ENCODE results near the gene DARS1. TPM values are rescaled to one million over a fixed set of nuclear protein-coding genes. Genes with fewer than 3 reads are reported as not detected.
"Not testable (repeated sequence)": the region's sequence is repeated elsewhere in the genome, so short reads cannot be mapped to it uniquely, and the experiment has no call there.

Gene DARS1
- total RNA-seq, 1 experiment from 2014 or later = 63.0 TPM

DNA sequence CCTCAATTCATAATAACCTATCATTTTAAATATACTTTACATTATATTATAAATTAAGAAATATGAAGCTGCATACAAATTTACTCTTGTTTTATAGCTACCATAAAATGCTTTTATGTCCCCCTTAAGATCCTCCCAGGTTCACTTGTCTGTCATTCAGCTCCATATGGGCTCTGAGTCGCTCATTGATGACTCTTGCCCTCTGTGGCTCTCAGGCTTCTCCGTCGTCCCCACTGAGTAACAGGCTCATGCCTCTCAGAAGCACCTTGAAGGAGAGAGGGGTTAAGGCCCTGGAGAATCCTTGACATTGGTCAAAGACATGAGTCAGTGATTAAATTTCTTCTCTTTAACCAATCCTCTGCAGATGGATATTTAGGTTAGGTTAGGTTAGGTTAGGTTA is 103.0 kb downstream of the DARS1 start:
- intact Hi-C loops (cut with micrococcal nuclease; ENCODE audit: unreplicated experiment) = no loop called here
- TF ChIP-seq EZH2 (IDR thresholded peaks at IDR 0.05; ENCODE audit: low read depth) = no peak
- TF ChIP-seq, protein P1, sequence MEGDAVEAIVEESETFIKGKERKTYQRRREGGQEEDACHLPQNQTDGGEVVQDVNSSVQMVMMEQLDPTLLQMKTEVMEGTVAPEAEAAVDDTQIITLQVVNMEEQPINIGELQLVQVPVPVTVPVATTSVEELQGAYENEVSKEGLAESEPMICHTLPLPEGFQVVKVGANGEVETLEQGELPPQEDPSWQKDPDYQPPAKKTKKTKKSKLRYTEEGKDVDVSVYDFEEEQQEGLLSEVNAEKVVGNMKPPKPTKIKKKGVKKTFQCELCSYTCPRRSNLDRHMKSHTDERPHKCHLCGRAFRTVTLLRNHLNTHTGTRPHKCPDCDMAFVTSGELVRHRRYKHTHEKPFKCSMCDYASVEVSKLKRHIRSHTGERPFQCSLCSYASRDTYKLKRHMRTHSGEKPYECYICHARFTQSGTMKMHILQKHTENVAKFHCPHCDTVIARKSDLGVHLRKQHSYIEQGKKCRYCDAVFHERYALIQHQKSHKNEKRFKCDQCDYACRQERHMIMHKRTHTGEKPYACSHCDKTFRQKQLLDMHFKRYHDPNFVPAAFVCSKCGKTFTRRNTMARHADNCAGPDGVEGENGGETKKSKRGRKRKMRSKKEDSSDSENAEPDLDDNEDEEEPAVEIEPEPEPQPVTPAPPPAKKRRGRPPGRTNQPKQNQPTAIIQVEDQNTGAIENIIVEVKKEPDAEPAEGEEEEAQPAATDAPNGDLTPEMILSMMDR (conservative IDR thresholded peaks at IDR 0.05) = no peak

DNA sequence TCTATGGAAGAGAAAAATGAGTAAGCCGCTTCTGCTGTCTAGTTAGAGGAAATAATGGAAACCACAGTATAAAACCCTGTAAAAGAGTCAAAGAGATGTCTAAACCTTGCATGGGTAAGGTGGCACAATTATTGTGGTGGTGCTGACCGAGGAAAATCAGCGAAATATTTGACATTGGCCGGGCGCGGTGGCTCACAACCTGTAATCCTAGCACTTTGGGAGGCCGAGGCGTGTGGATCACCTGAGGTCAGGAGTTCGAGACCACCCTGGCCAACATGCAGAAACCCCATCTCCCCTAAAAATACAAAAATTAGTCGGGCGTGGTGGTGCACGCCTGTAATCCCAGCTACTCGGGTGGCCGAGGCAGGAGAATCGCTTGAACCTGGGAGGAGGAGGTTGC is 108.7 kb downstream of the DARS1 start:
- H4K20me1 ChIP-seq (ENCODE audit: insufficient read depth); H3K27me3 ChIP-seq (ENCODE audit: insufficient read depth, low read depth); DNase-seq; H3K36me3 ChIP-seq (ENCODE audit: low read depth); H3F3A ChIP-seq (ENCODE audit: insufficient read depth, low read depth); H3K9me2 ChIP-seq (ENCODE audit: insufficient read depth); BruUV-seq (replicated peaks); H3K27ac ChIP-seq; H3K9me3 ChIP-seq (ENCODE audit: insufficient read depth, low read depth): not testable (repeated sequence)
- Histone ChIP-seq H3K4me3 (peak overlapping the region; percentile 63; the same call in 1 of the 2 replicates), H3K4me1 (replicated peaks; ENCODE audit: insufficient read depth) (peaks cover 18% of the 10 kb centered on the region; the same call in 1 of the 2 replicates), H2AFZ (peak overlapping the region; percentile 84), H3K79me2 (ENCODE audit: low read depth) (peaks cover 23% of the 10 kb centered on the region), H3K4me2 (peak overlapping the region; percentile 83)
- intact Hi-C loops (cut with micrococcal nuclease; ENCODE audit: unreplicated experiment) = loop anchor here (10.0 kb wide), 1 partner anchor 68 kb away; no protein-coding TSS in a partner anchor
- ChIA-PET POLR2A (ENCODE audit: unreplicated experiment) (interaction anchor here (0.6 to 1.0 kb wide), 3 partner anchors 135 to 825 kb away, joined by 3 to 11 read pairs (median 4); partner anchors contain the start of genes RAB3GAP1 and UBXN4), CTCF (interaction anchor here (0.6 kb wide), 1 partner anchor 37 kb away, joined by 5 read pairs; no protein-coding TSS in a partner anchor)

More for the DNA sequence above, 103.0 kb downstream of the DARS1 start:
- H3K27ac ChIP-seq = no peak overlapping the region
- no peaks in the 10 kb centered on the region for H3K79me2 ChIP-seq (ENCODE audit: low read depth)
- H3F3A ChIP-seq (ENCODE audit: insufficient read depth, low read depth) = no peaks in the 10 kb centered on the region
- no peak overlapping the region for H3K4me3 ChIP-seq
- no peaks in the 10 kb centered on the region for H3K9me2 ChIP-seq (ENCODE audit: insufficient read depth)
- POLR2A ChIA-PET (ENCODE audit: unreplicated experiment) = interaction anchor here (0.6 kb wide), 2 partner anchors 48 to 92 kb away, joined by 3 to 9 read pairs; no protein-coding TSS in a partner anchor
- H3K4me2 ChIP-seq = no peak overlapping the region
- H3K27me3 ChIP-seq (ENCODE audit: insufficient read depth, low read depth) = no peaks in the 10 kb centered on the region
- H2AFZ ChIP-seq = no peak overlapping the region
- H4K20me1 ChIP-seq (ENCODE audit: insufficient read depth) = no peaks in the 10 kb centered on the region
- no peak for DNase-seq
- no peaks in the 10 kb centered on the region for H3K9me3 ChIP-seq (ENCODE audit: insufficient read depth, low read depth)
- no peaks in the 10 kb centered on the region for H3K4me1 ChIP-seq (replicated peaks; ENCODE audit: insufficient read depth)
- no peaks in the 10 kb centered on the region for H3K36me3 ChIP-seq (ENCODE audit: low read depth)
- CTCF ChIA-PET = no interaction called here
- BruUV-seq (replicated peaks) = no TSS peak

DNA sequence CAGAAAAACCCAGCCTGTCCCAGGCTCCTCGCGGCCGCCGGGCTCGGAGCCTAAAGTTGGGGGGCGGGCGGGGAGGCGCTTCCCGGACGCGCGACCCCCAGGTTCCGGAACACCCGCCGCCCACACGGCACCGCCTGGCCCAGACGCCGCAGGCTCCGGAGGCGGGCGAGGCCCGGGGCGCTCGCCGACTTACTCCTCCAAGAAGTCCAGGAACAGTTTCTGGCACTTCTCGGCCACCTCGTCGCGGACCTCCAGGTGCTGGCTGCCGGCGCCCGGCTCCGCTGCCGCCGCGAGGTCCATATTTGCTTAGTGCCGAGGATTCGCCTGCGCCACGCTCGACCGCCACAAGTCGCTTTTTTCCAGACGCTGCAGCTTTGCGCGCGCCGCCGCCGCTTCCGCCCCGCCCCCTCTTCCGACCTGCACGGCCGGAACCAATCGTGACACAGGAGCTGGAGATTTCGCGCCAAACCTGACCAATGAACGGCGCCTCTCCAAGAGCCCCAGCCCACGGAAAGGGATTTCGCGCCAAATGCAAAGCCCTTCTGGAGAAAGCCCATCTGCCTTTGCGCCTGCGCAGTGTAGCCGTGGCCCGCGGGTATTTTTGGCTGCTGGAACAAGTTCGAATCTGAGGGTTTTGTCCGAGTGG is 109.2 kb downstream of the DARS1 start, which contains the start of gene MCM6:
TSS of gene MCM6 (minus strand) at position 378 of the 646 bp plus-strand sequence. CDS start at position 300, 78 bp downstream.
- H3K36me3 ChIP-seq (ENCODE audit: low read depth) = peaks cover 4% of the 10 kb centered on the region; the same call in 1 of the 2 replicates
- H3K4me3 ChIP-seq = peak within 1 kb of the TSS; percentile 63
- ChIA-PET POLR2A (ENCODE audit: unreplicated experiment) (interaction anchor here (0.6 to 1.0 kb wide), 3 partner anchors 135 to 824 kb away, joined by 3 to 11 read pairs (median 4); partner anchors contain the start of genes RAB3GAP1 and UBXN4), CTCF (interaction anchor here (0.6 kb wide), 1 partner anchor 37 kb away, joined by 5 read pairs; no protein-coding TSS in a partner anchor)
- intact Hi-C loops (cut with micrococcal nuclease; ENCODE audit: unreplicated experiment) = loop anchor here (10.0 kb wide), 1 partner anchor 69 kb away; no protein-coding TSS in a partner anchor
- peak within 1 kb of the TSS; percentile 83 for H3K4me2 ChIP-seq
- no peaks in the 10 kb centered on the region for H3K27me3 ChIP-seq (ENCODE audit: insufficient read depth, low read depth)
- H3K9me2 ChIP-seq (ENCODE audit: insufficient read depth) = no peaks in the 10 kb centered on the region
- DNase-seq = peak; percentile 95 to 97
- H3K79me2 ChIP-seq (ENCODE audit: low read depth) = peaks cover 23% of the 10 kb centered on the region
- H3K4me1 ChIP-seq (replicated peaks; ENCODE audit: insufficient read depth) = peaks cover 18% of the 10 kb centered on the region; the same call in 1 of the 2 replicates
- H3F3A ChIP-seq (ENCODE audit: insufficient read depth, low read depth) = no peaks in the 10 kb centered on the region
- TF ChIP-seq, protein P1 (conservative IDR thresholded peaks at IDR 0.05) = no peak
- no peak for TF ChIP-seq EZH2 (IDR thresholded peaks at IDR 0.05; ENCODE audit: low read depth)
- H3K9me3 ChIP-seq (ENCODE audit: insufficient read depth, low read depth) = no peaks in the 10 kb centered on the region
- BruUV-seq (replicated peaks) = no TSS peak
- no peaks in the 10 kb centered on the region; the same call in 1 of the 2 replicates for H4K20me1 ChIP-seq (ENCODE audit: insufficient read depth)
- peak within 1 kb of the TSS; percentile 19; the same call in 1 of the 2 replicates for H3K27ac ChIP-seq
- peak within 1 kb of the TSS; percentile 84 for H2AFZ ChIP-seq

Measured in PC-9 (cell line).